ENCODE results near the gene RAB5A. TPM values are rescaled to one million over a fixed set of nuclear protein-coding genes. Genes with fewer than 3 reads are reported as not detected.
"Not testable (repeated sequence)": the region's sequence is repeated elsewhere in the genome, so short reads cannot be mapped to it uniquely, and the experiment has no call there.

RAB5A gene
- total RNA-seq, 1 donor from 2014 or later = 45.2 TPM

DNA sequence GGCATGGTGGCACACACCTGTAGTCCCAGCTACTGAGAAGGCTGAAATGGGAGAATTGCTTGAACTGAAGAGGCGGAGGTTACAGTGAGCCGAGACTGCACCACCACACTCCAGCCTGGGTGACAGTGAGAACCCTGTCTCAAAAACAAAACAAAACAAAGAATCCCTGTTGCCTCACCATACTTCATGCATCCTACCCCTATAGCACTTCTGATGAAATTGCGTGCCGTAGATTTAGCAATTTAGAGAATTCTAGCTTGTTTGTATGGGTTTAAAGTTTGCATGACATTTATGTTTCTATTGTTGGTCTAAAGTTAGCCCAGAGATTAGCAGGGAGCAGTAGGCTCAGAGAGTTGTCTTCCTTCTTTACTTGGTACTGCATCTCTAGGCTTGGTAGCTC lies 7.8 kb downstream of the RAB5A start:
- DNase-seq (no peak), ATAC-seq (ENCODE audit: low read depth) (no peak)
- intact Hi-C loops (cut with micrococcal nuclease) = no loop called here
- Mint-ChIP-seq H3K27me3 (no peaks in the 10 kb centered on the region), H3K9me3 (no peaks in the 10 kb centered on the region), H3K4me3 (no peak overlapping the region), H3K27ac (no peak overlapping the region), H3K4me1 (peaks cover 25% of the 10 kb centered on the region), H3K36me3 (ENCODE audit: low read depth) (peaks cover 66% of the 10 kb centered on the region)
- ChIA-PET CTCF (no interaction called here), POLR2A (no interaction called here)
- TF ChIP-seq, protein P1, sequence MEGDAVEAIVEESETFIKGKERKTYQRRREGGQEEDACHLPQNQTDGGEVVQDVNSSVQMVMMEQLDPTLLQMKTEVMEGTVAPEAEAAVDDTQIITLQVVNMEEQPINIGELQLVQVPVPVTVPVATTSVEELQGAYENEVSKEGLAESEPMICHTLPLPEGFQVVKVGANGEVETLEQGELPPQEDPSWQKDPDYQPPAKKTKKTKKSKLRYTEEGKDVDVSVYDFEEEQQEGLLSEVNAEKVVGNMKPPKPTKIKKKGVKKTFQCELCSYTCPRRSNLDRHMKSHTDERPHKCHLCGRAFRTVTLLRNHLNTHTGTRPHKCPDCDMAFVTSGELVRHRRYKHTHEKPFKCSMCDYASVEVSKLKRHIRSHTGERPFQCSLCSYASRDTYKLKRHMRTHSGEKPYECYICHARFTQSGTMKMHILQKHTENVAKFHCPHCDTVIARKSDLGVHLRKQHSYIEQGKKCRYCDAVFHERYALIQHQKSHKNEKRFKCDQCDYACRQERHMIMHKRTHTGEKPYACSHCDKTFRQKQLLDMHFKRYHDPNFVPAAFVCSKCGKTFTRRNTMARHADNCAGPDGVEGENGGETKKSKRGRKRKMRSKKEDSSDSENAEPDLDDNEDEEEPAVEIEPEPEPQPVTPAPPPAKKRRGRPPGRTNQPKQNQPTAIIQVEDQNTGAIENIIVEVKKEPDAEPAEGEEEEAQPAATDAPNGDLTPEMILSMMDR (IDR thresholded peaks at IDR 0.05) = no peak

DNA sequence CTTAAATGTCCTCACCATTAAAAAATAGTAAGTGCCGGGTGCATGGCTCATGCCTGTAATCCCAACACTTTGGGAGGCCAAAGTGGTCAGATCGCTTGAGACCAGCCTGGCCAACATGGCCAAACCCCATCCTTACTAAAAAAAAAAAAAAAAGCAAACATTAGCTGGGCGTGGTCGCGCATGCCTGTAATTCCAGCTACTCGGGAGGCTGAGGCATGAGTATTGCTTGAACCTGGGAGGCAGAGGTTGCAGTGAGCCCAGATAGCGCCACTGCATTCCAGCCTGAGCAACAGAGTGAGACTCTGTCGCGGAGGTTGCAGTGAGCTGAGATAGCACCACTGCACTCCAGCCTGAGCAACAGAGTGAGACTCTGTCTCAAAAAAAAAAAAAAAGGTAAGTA lies 10.5 kb downstream of the RAB5A start:
- H3K4me1 Mint-ChIP-seq = peaks cover 30% of the 10 kb centered on the region
- H3K36me3 Mint-ChIP-seq (ENCODE audit: low read depth) = peaks cover 69% of the 10 kb centered on the region
- H3K9me3 Mint-ChIP-seq; DNase-seq; ATAC-seq (ENCODE audit: low read depth); H3K27me3 Mint-ChIP-seq; intact Hi-C loops (cut with micrococcal nuclease); H3K4me3 Mint-ChIP-seq; H3K27ac Mint-ChIP-seq; CTCF ChIA-PET: not testable (repeated sequence)
- POLR2A ChIA-PET = interaction anchor here (0.6 kb wide), 1 partner anchor 1474 kb away, joined by 5 read pairs; no protein-coding TSS in a partner anchor

DNA sequence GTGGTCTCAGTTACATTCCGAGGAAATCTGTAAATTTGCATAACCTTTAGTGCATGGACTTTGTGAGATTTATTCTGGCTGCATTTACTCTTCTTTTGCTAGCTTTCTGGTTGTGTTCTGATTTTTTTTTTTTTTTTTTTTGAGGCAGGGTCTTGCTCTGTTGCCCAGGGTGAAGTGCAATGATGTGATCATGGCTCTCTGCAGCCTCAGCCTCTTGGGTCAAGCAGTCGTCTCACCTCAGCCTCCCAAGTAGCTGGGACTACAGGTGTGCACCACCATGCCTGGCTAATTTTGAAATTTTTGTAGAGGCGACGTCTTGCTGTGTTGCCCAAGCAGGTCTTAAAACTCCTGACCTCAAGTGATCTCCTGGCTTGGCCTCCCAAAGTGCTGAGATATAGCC lies 12.6 kb downstream of the RAB5A start:
- H3K27ac Mint-ChIP-seq = no peak overlapping the region
- H3K27me3 Mint-ChIP-seq = no peaks in the 10 kb centered on the region
- POLR2A ChIA-PET = no interaction called here
- CTCF ChIA-PET = no interaction called here
- H3K4me3 Mint-ChIP-seq = no peak overlapping the region
- peaks cover 38% of the 10 kb centered on the region for H3K4me1 Mint-ChIP-seq
- intact Hi-C loops (cut with micrococcal nuclease) = no loop called here
- DNase-seq = no peak
- TF ChIP-seq, protein P1 (IDR thresholded peaks at IDR 0.05) = no peak
- H3K9me3 Mint-ChIP-seq = no peaks in the 10 kb centered on the region
- no peak for ATAC-seq (ENCODE audit: low read depth)
- H3K36me3 Mint-ChIP-seq (ENCODE audit: low read depth) = peaks cover 62% of the 10 kb centered on the region

DNA sequence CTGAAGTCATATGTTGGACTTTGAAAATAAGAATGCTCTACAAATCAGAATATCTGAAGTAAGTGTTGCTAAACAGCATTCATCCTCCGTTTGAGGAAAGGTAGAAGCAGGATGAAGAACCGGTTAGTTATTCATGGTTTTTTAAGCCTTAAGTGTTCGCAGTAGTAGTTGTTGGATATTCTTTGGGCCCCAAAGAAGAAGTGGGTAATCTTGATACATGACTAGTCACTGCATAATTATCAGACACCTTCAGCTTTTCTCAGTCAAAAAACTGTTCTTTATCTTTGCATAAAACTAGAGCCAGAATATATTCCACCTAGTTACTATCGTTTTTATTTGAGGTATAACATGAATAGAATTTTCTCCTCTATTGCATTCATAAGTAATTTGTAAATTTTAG lies 13.8 kb downstream of the RAB5A start:
- ChIA-PET POLR2A (no interaction called here), CTCF (no interaction called here)
- H3K36me3 Mint-ChIP-seq (ENCODE audit: low read depth) = peaks cover 54% of the 10 kb centered on the region
- peaks cover 36% of the 10 kb centered on the region for H3K4me1 Mint-ChIP-seq
- H3K9me3 Mint-ChIP-seq = no peaks in the 10 kb centered on the region
- ATAC-seq (ENCODE audit: low read depth) (no peak), DNase-seq (no peak)
- H3K4me3 Mint-ChIP-seq = no peak overlapping the region
- intact Hi-C loops (cut with micrococcal nuclease) = no loop called here
- no peaks in the 10 kb centered on the region for H3K27me3 Mint-ChIP-seq
- TF ChIP-seq, protein P1 (IDR thresholded peaks at IDR 0.05) = no peak
- no peak overlapping the region for H3K27ac Mint-ChIP-seq

DNA sequence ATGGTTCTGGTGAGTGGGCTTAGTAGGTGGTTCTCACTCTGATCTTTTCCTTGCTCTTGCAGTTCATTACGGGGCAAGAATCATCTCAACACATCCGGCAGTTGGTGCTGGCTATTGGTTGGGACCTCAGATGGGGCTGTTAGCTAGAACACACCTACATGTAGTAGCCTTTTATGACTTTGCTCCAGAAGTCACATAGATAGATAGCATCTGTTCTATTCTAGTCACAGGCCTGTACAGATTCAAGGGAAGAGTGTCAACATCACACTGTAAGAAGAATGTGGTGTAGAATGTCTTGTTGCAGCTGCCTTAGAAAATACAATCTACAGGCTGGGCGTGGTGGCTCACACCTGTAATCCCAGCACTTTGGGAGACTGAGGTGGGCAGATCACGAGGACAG lies 15.1 kb downstream of the RAB5A start:
- peaks cover 57% of the 10 kb centered on the region for H3K36me3 Mint-ChIP-seq (ENCODE audit: low read depth)
- DNase-seq (no peak), ATAC-seq (ENCODE audit: low read depth) (no peak)
- TF ChIP-seq, protein P1 (IDR thresholded peaks at IDR 0.05) = no peak
- POLR2A ChIA-PET = no interaction called here
- intact Hi-C loops (cut with micrococcal nuclease) = no loop called here
- H3K27me3 Mint-ChIP-seq = no peaks in the 10 kb centered on the region
- no peak overlapping the region for H3K27ac Mint-ChIP-seq
- no peak overlapping the region for H3K4me3 Mint-ChIP-seq
- H3K4me1 Mint-ChIP-seq = peaks cover 44% of the 10 kb centered on the region
- CTCF ChIA-PET = no interaction called here
- H3K9me3 Mint-ChIP-seq = no peaks in the 10 kb centered on the region

DNA sequence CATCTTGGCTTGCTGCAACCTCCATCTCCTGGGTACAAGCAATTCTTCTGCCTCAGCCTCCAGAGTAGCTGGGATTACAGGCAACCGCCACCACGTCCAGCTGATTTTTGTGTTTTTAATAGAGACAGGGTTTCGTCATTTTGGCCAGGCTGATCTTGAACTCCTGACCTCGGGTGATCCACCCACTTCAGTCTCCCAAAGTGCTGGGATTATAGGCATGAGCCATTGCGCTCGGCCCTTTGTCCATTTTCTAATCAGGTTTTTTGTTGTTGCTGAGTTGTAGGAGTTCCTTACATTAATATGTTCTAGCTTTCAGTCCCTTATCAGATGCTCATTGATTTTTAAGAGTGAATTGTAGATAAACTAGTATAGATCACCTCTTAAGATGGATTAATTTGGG lies 20.3 kb downstream of the RAB5A start:
- TF ChIP-seq, protein P1 (IDR thresholded peaks at IDR 0.05) = no peak
- Mint-ChIP-seq H3K36me3 (ENCODE audit: low read depth) (peaks cover 47% of the 10 kb centered on the region), H3K4me1 (peaks cover 41% of the 10 kb centered on the region), H3K27ac (no peak overlapping the region), H3K4me3 (no peak overlapping the region), H3K9me3 (no peaks in the 10 kb centered on the region), H3K27me3 (no peaks in the 10 kb centered on the region)
- ChIA-PET CTCF (no interaction called here), POLR2A (no interaction called here)
- no peak for DNase-seq
- no peak for ATAC-seq (ENCODE audit: low read depth)
- intact Hi-C loops (cut with micrococcal nuclease) = no loop called here

All from activated B cell treated with CpG ODN at 0.5 μM for 24 hours (primary cell).